SU-DHL-6 (cell line): Measurements from ENCODE around the gene FBXO44.

Experiments used
- H2AFZ ChIP-seq: fragments of 200-600 bp; sonication (generic); 2 replicates; pipeline ENCODE4 v1.6.1; 2014; ENCODE audit warnings: low read depth, mild to moderate bottlenecking, moderate library complexity, mixed read lengths, antibody characterized with exemption, low read length; ENCODE audit not compliant: severe bottlenecking
- H3F3A ChIP-seq: fragments of 200-600 bp; shearing (Covaris generic); 2 replicates; pipeline ENCODE4 v1.6.0; 2016; ENCODE audit warnings: antibody characterized with exemption, mild to moderate bottlenecking; ENCODE audit not compliant: insufficient read depth
- H3K27ac ChIP-seq: fragments of 200-600 bp; sonication (generic); 2 replicates; pipeline ENCODE4 v1.5.1; 2016; ENCODE audit warnings: low read depth, mild to moderate bottlenecking, low read length, moderate library complexity, mixed read lengths
- H3K27me3 ChIP-seq: fragments of 200-600 bp; sonication (generic), shearing (Covaris generic); 2 replicates; pipeline ENCODE4 v1.6.0; 2014; ENCODE audit warnings: mild to moderate bottlenecking, low read length
- H3K36me3 ChIP-seq: fragments of 200-600 bp; sonication (generic); 2 replicates; pipeline ENCODE4 v1.6.1; 2014; ENCODE audit warnings: mild to moderate bottlenecking, low read length, mixed read lengths
- H3K4me2 ChIP-seq: fragments of 300-600, 200-600 bp; shearing (Covaris generic), sonication (generic); 2 replicates; pipeline ENCODE4 v1.6.0; 2014; ENCODE audit warnings: low read length, low read depth, mild to moderate bottlenecking; ENCODE audit not compliant: poor library complexity, severe bottlenecking
- H3K4me3 ChIP-seq: fragments of 200-600 bp; sonication (generic); 2 replicates; pipeline ENCODE4 v1.5.1; 2014; ENCODE audit warnings: antibody characterized with exemption, low read length, mild to moderate bottlenecking, mixed read lengths; ENCODE audit not compliant: insufficient read depth, poor library complexity, severe bottlenecking
- H3K79me2 ChIP-seq: fragments of 200-600 bp; sonication (generic); 2 replicates; pipeline ENCODE4 v1.6.1; 2014; ENCODE audit warnings: mild to moderate bottlenecking, low read length, moderate library complexity; ENCODE audit not compliant: insufficient read depth
- H3K9ac ChIP-seq: fragments of 200-600 bp; sonication (generic); 2 replicates; pipeline ENCODE4 v1.7.0; 2014; ENCODE audit warnings: mild to moderate bottlenecking, low read length
- H3K9me2 ChIP-seq: fragments of 200-600 bp; sonication (generic); replicated peaks from 2 replicates; pipeline ENCODE4 v1.6.1; 2014; ENCODE audit warnings: low read length; ENCODE audit not compliant: insufficient read depth
- H3K9me3 ChIP-seq: fragments of 200-600 bp; sonication (generic); 2 replicates; pipeline ENCODE4 v1.6.1; 2014; ENCODE audit warnings: low read length, mixed read lengths; ENCODE audit not compliant: insufficient read depth
- H4K20me1 ChIP-seq: fragments of 200-600 bp; sonication (generic); 2 replicates; pipeline ENCODE4 v1.6.1; 2014; ENCODE audit warnings: low read depth, mild to moderate bottlenecking, antibody characterized with exemption, low read length, moderate library complexity, mixed read lengths
- CTCF ChIP-seq: fragments of 200-600 bp; sonication (generic); IDR thresholded peaks from one replicate; pipeline ENCODE4 v1.5.1; 2017; ENCODE audit warnings: antibody characterized with exemption, mild to moderate bottlenecking, low read length, moderate library complexity; ENCODE audit not compliant: insufficient read depth, poor library complexity, severe bottlenecking
- EZH2phosphoT487 ChIP-seq: fragments of 200-600 bp; sonication (generic), shearing (Covaris generic); conservative IDR thresholded peaks from 2 replicates; pipeline ENCODE4 v1.6.1; 2018; ENCODE audit warnings: mild to moderate bottlenecking, antibody characterized with exemption, low read length, moderate library complexity, mixed read lengths

The FBXO44 gene

GRCh38 chr1:11658542-11658941, 3.9 kb downstream of the FBXO44 start:
- Histone ChIP-seq H3F3A (no peaks in the 10 kb centered on the region), H2AFZ (no peak overlapping the region), H4K20me1 (no peaks in the 10 kb centered on the region), H3K36me3 (no peaks in the 10 kb centered on the region), H3K79me2 (no peaks in the 10 kb centered on the region), H3K4me3 (no peak overlapping the region), H3K4me2 (no peak overlapping the region), H3K27ac (no peak overlapping the region), H3K27me3 (no peaks in the 10 kb centered on the region), H3K9ac (no peak overlapping the region), H3K9me3 (no peaks in the 10 kb centered on the region), H3K9me2 (no peaks in the 10 kb centered on the region)
- no peak for TF ChIP-seq EZH2phosphoT487
- TF ChIP-seq CTCF, result no peak

GRCh38 chr1:11659748-11660147, 5.1 kb downstream of the FBXO44 start:
- no peaks in the 10 kb centered on the region for H3K27me3 ChIP-seq
- H3K4me2 ChIP-seq, result no peak overlapping the region
- no peaks in the 10 kb centered on the region for H3F3A ChIP-seq
- no peak overlapping the region for H3K27ac ChIP-seq
- TF ChIP-seq CTCF (no peak), EZH2phosphoT487 (no peak)
- H3K9me3 ChIP-seq, result no peaks in the 10 kb centered on the region
- H3K9ac ChIP-seq, result no peak overlapping the region
- no peaks in the 10 kb centered on the region for H4K20me1 ChIP-seq
- H3K36me3 ChIP-seq, result no peaks in the 10 kb centered on the region
- H3K4me3 ChIP-seq, result no peak overlapping the region
- H3K79me2 ChIP-seq, result no peaks in the 10 kb centered on the region
- H2AFZ ChIP-seq, result no peak overlapping the region
- no peaks in the 10 kb centered on the region for H3K9me2 ChIP-seq

GRCh38 chr1:11661103-11661502, 6.4 kb downstream of the FBXO44 start:
- no peaks in the 10 kb centered on the region for H3K9me3 ChIP-seq
- TF ChIP-seq CTCF, result no peak
- no peak for TF ChIP-seq EZH2phosphoT487
- no peaks in the 10 kb centered on the region for H4K20me1 ChIP-seq
- H3K4me3 ChIP-seq, result no peak overlapping the region
- no peaks in the 10 kb centered on the region for H3F3A ChIP-seq
- H3K36me3 ChIP-seq, result no peaks in the 10 kb centered on the region
- no peak overlapping the region for H3K9ac ChIP-seq
- H3K27me3 ChIP-seq, result no peaks in the 10 kb centered on the region
- no peak overlapping the region for H3K27ac ChIP-seq
- no peaks in the 10 kb centered on the region for H3K9me2 ChIP-seq
- no peak overlapping the region for H2AFZ ChIP-seq
- no peaks in the 10 kb centered on the region for H3K79me2 ChIP-seq
- no peak overlapping the region for H3K4me2 ChIP-seq
